Neural cell (in vitro differentiated cells): ENCODE data around the gene IQGAP1. TPM values are rescaled to one million over a fixed set of nuclear protein-coding genes. Genes with fewer than 3 reads are reported as not detected.

Experiments used
- H2AFZ ChIP-seq: fragments of 200-600, 300-800 bp; sonication (generic), shearing (Covaris generic); 2 replicates; pipeline ENCODE4 v1.6.0; 2014; ENCODE audit warnings: low read depth, mild to moderate bottlenecking, antibody characterized with exemption, low read length, moderate library complexity
- H3F3A ChIP-seq: fragments of 200-600 bp; shearing (Covaris generic); 2 replicates; pipeline ENCODE4 v1.6.1; 2016; ENCODE audit warnings: mild to moderate bottlenecking, moderate library complexity, mixed read lengths, antibody characterized with exemption, low read length; ENCODE audit not compliant: insufficient read depth, poor library complexity, severe bottlenecking
- H3K27ac ChIP-seq: fragments of 200-600, 300-800 bp; sonication (generic), shearing (Covaris generic); 2 replicates; pipeline ENCODE4 v1.5.1; 2014; ENCODE audit warnings: mild to moderate bottlenecking, low read length, moderate library complexity
- H3K27me3 ChIP-seq: fragments of 300-800, 200-600 bp; sonication (generic), shearing (Covaris generic); 2 replicates; pipeline ENCODE4 v1.6.0; 2014; ENCODE audit warnings: mild to moderate bottlenecking, low read depth, low read length, moderate library complexity; ENCODE audit not compliant: insufficient read depth
- H3K36me3 ChIP-seq: fragments of 300-800, 200-600 bp; sonication (generic), shearing (Covaris generic); 2 replicates; pipeline ENCODE4 v1.5.1; 2014; ENCODE audit warnings: mild to moderate bottlenecking, antibody characterized with exemption, low read length, moderate library complexity; ENCODE audit not compliant: insufficient read depth
- H3K4me2 ChIP-seq: fragments of 300-800, 200-600 bp; sonication (generic), shearing (Covaris generic); 2 replicates; pipeline ENCODE4 v1.6.0; 2014; ENCODE audit warnings: mild to moderate bottlenecking, low read length
- H3K4me3 ChIP-seq: fragments of 300-800, 200-600 bp; sonication (generic), shearing (Covaris generic); 2 replicates; pipeline ENCODE4 v1.5.1; 2014; ENCODE audit warnings: mild to moderate bottlenecking, low read length, moderate library complexity
- H3K79me2 ChIP-seq: fragments of 200-600 bp; shearing (Covaris generic); replicated peaks from 2 replicates; pipeline ENCODE4 v1.6.0; 2014; ENCODE audit warnings: mild to moderate bottlenecking, low read length, moderate library complexity; ENCODE audit not compliant: insufficient read depth
- H3K9ac ChIP-seq: fragments of 300-800, 200-600 bp; sonication (generic), shearing (Covaris generic); 2 replicates; pipeline ENCODE4 v1.6.1; 2016; ENCODE audit warnings: mild to moderate bottlenecking, low read length, mixed read lengths
- H3K9me2 ChIP-seq: fragments of 200-600 bp; shearing (Covaris generic); 2 replicates; pipeline ENCODE4 v1.6.1; 2016; ENCODE audit warnings: mild to moderate bottlenecking, low read length, mixed read lengths; ENCODE audit not compliant: insufficient read depth
- H3K9me3 ChIP-seq: fragments of 200-600, 300-800 bp; sonication (generic), shearing (Covaris generic); 2 replicates; pipeline ENCODE4 v1.6.1; 2016; ENCODE audit warnings: mild to moderate bottlenecking, mixed run types, low read length, moderate library complexity, mixed read lengths
- H4K20me1 ChIP-seq: fragments of 200-600 bp; shearing (Covaris generic); 2 replicates; pipeline ENCODE4 v1.6.1; 2016; ENCODE audit warnings: mild to moderate bottlenecking, mixed run types; ENCODE audit not compliant: insufficient read depth
- EP300 ChIP-seq: fragments of 450-650 bp; conservative IDR thresholded peaks from 2 replicates; pipeline ENCODE4 v1.6.1; 2014; ENCODE audit warnings: antibody characterized with exemption, mild to moderate bottlenecking, moderate library complexity; ENCODE audit not compliant: poor library complexity, severe bottlenecking
- EZH2 ChIP-seq: fragments of 200-600, 300-800 bp; shearing (Covaris generic), sonication (generic); IDR thresholded peaks from 2 replicates; pipeline ENCODE4 v1.6.1; 2014; ENCODE audit warnings: antibody characterized with exemption, low read length, borderline replicate concordance, mild to moderate bottlenecking; ENCODE audit not compliant: insufficient read depth, poor library complexity, severe bottlenecking
- MXI1 ChIP-seq: fragments of 450-650 bp; conservative IDR thresholded peaks from 2 replicates; pipeline ENCODE4 v1.6.1; 2014; ENCODE audit warnings: antibody characterized with exemption, mild to moderate bottlenecking; ENCODE audit not compliant: poor library complexity, severe bottlenecking
- POLR2AphosphoS5 ChIP-seq: IDR thresholded peaks from 2 replicates; pipeline ENCODE4 v1.6.1; 2012
- RAD21 ChIP-seq: fragments of 450-650 bp; conservative IDR thresholded peaks from 2 replicates; pipeline ENCODE4 v1.6.1; 2014; ENCODE audit warnings: antibody characterized with exemption, mild to moderate bottlenecking, moderate library complexity
- SMC3 ChIP-seq: fragments of 450-650 bp; conservative IDR thresholded peaks from 2 replicates; pipeline ENCODE4 v1.6.1; 2014; ENCODE audit warnings: antibody characterized with exemption, mild to moderate bottlenecking, moderate library complexity; ENCODE audit not compliant: poor library complexity
- TAF1 ChIP-seq: IDR thresholded peaks from 2 replicates; pipeline ENCODE4 v1.6.1; 2012; ENCODE audit warnings: low read depth
- polyA plus RNA-seq: library from polyadenylated mRNA; depleted of rRNA; stranded (reverse); fragments of >200 nt; gene quantifications from 2 replicates; pipeline ENCODE4 v1.2.3, GENCODE V29; 2014
- TF ChIP-seq, protein P1 (sequence below): IDR thresholded peaks from 2 replicates; pipeline ENCODE4 v1.6.1; 2012; ENCODE audit warnings: borderline replicate concordance
- TF ChIP-seq, protein P2 (sequence below): fragments of 450-650 bp; IDR thresholded peaks from 2 replicates; pipeline ENCODE4 v1.5.1; 2014; ENCODE audit warnings: antibody characterized with exemption, mild to moderate bottlenecking, moderate library complexity; ENCODE audit not compliant: poor library complexity, severe bottlenecking

The IQGAP1 gene
- polyA plus RNA-seq, 1 donor from 2014 or later = 16.6 TPM

DNA sequence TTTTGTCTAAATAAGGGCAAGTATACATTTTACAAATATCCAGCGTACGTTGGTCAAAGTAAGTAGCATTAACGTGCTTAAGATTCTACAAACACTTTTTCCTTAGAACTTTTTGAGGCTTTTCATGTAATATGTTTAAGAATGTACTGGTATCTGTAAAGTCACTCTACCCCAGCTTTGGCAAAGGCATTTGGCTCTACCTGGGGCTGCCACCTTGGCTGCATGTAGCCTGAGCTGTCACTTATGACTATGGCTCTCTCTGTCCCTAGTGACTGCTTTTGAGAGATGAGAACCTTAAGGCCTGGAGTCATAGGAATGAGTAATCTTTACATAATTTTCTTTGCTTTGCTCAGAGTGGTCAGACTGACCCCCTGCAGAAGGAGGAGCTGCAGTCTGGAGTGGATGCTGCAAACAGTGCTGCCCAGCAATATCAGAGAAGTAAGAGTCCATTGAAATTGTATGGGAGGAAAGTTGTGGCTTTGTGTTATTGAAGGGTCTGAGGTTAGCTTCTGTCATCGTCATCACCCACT lies 61.2 kb downstream of the IQGAP1 start:
- no peak overlapping the region for H3K27ac ChIP-seq
- H3K79me2 ChIP-seq = no peaks in the 10 kb centered on the region
- no peak overlapping the region for H2AFZ ChIP-seq
- TF ChIP-seq, protein P1, sequence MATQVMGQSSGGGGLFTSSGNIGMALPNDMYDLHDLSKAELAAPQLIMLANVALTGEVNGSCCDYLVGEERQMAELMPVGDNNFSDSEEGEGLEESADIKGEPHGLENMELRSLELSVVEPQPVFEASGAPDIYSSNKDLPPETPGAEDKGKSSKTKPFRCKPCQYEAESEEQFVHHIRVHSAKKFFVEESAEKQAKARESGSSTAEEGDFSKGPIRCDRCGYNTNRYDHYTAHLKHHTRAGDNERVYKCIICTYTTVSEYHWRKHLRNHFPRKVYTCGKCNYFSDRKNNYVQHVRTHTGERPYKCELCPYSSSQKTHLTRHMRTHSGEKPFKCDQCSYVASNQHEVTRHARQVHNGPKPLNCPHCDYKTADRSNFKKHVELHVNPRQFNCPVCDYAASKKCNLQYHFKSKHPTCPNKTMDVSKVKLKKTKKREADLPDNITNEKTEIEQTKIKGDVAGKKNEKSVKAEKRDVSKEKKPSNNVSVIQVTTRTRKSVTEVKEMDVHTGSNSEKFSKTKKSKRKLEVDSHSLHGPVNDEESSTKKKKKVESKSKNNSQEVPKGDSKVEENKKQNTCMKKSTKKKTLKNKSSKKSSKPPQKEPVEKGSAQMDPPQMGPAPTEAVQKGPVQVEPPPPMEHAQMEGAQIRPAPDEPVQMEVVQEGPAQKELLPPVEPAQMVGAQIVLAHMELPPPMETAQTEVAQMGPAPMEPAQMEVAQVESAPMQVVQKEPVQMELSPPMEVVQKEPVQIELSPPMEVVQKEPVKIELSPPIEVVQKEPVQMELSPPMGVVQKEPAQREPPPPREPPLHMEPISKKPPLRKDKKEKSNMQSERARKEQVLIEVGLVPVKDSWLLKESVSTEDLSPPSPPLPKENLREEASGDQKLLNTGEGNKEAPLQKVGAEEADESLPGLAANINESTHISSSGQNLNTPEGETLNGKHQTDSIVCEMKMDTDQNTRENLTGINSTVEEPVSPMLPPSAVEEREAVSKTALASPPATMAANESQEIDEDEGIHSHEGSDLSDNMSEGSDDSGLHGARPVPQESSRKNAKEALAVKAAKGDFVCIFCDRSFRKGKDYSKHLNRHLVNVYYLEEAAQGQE = no peak
- TF ChIP-seq MXI1 = no peak
- TF ChIP-seq POLR2AphosphoS5 = no peak
- no peak for TF ChIP-seq SMC3
- TF ChIP-seq EP300 = no peak
- no peak for TF ChIP-seq TAF1
- TF ChIP-seq, protein P2, sequence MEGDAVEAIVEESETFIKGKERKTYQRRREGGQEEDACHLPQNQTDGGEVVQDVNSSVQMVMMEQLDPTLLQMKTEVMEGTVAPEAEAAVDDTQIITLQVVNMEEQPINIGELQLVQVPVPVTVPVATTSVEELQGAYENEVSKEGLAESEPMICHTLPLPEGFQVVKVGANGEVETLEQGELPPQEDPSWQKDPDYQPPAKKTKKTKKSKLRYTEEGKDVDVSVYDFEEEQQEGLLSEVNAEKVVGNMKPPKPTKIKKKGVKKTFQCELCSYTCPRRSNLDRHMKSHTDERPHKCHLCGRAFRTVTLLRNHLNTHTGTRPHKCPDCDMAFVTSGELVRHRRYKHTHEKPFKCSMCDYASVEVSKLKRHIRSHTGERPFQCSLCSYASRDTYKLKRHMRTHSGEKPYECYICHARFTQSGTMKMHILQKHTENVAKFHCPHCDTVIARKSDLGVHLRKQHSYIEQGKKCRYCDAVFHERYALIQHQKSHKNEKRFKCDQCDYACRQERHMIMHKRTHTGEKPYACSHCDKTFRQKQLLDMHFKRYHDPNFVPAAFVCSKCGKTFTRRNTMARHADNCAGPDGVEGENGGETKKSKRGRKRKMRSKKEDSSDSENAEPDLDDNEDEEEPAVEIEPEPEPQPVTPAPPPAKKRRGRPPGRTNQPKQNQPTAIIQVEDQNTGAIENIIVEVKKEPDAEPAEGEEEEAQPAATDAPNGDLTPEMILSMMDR = no peak
- TF ChIP-seq EZH2 = no peak
- TF ChIP-seq RAD21 = no peak
- H4K20me1 ChIP-seq = no peaks in the 10 kb centered on the region
- no peak overlapping the region for H3K4me3 ChIP-seq
- H3K9ac ChIP-seq = no peak overlapping the region
- no peaks in the 10 kb centered on the region for H3K36me3 ChIP-seq
- H3F3A ChIP-seq = no peaks in the 10 kb centered on the region
- H3K27me3 ChIP-seq = no peaks in the 10 kb centered on the region
- no peaks in the 10 kb centered on the region for H3K9me2 ChIP-seq
- H3K4me2 ChIP-seq = no peak overlapping the region
- H3K9me3 ChIP-seq = no peaks in the 10 kb centered on the region

DNA sequence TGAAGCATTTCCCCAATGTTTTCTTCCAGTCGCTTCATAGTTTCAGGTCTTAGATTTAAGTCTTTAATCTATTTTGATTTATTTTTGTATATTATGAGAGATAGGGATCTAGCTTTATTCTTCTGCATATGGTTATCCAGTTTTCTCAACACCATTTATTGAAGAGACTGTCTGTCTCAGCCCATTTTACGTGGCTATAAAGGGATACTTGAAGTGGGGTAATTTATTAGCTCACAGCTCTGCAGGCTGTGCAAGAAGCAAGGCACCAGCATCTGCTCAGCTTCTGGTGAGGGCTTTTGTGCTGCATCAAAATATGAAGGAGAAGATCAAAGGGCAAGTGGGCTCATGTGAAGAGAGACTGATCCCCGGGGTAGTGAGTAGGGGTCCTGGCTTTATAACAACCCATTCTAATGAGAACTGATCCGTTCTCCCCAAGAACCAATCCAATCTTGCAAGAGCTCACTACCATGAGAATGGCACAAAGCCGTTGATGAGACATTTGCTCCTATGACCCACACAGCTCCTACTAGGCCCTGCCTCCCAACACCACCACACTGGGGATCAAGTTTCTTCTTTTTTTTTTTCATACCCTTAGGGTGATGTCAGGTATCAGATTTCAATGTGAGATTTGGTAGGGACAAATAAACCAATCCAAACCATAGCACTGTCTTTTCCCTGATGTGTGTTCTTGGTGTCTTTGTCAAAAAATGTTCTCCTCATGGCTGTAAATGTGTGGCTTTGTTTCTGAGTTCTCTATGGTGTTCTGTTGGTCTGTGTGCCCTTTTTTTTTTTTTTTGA lies 63.2 kb downstream of the IQGAP1 start:
- Histone ChIP-seq H4K20me1 (no peaks in the 10 kb centered on the region), H3F3A (no peaks in the 10 kb centered on the region), H3K4me3 (no peak overlapping the region), H3K27me3 (no peaks in the 10 kb centered on the region), H3K79me2 (no peaks in the 10 kb centered on the region), H3K9me3 (no peaks in the 10 kb centered on the region), H2AFZ (no peak overlapping the region), H3K36me3 (no peaks in the 10 kb centered on the region), H3K27ac (no peak overlapping the region), H3K4me2 (no peak overlapping the region), H3K9ac (no peak overlapping the region), H3K9me2 (no peaks in the 10 kb centered on the region)
- TF ChIP-seq, protein P1 = no peak
